Adrenal gland (tissue), 5 donors: ENCODE data around the gene HES4.

Experiments used
- CTCF ChIP-seq, 6 experiments: fragments of 450-650 bp in 4 of 6; fragments of 200-600 bp in 2 of 6; sonication (generic) in 1 of 6; IDR thresholded peaks; 1 replicate in 5 of 6; 2 replicates in 1 of 6; pipeline versions ENCODE4 v1.5.1 to v1.8.0; 2016 to 2021; ENCODE audit warnings: antibody characterized with exemption in 6 of 6, mild to moderate bottlenecking in 2 of 6, moderate library complexity in 1 of 6
- POLR2A ChIP-seq, 2 donors: fragments of 450-650 bp; IDR thresholded peaks; one replicate each; pipeline ENCODE4 v1.6.1; 2017; ENCODE audit warnings: antibody characterized with exemption in 2 of 2, mild to moderate bottlenecking in 2 of 2, moderate library complexity in 1 of 2
- donor health status: DM: no; HTN: no; CAD: no.

GRCh38 chr1:980602-981395 lies 19.1 kb downstream of the HES4 start:
- TF ChIP-seq CTCF (IDR thresholded peaks at IDR 0.05) (no peak), POLR2A (IDR thresholded peaks at IDR 0.05) (no peak)
